ENCODE measurements around the gene ALB.

ALB gene

DNA sequence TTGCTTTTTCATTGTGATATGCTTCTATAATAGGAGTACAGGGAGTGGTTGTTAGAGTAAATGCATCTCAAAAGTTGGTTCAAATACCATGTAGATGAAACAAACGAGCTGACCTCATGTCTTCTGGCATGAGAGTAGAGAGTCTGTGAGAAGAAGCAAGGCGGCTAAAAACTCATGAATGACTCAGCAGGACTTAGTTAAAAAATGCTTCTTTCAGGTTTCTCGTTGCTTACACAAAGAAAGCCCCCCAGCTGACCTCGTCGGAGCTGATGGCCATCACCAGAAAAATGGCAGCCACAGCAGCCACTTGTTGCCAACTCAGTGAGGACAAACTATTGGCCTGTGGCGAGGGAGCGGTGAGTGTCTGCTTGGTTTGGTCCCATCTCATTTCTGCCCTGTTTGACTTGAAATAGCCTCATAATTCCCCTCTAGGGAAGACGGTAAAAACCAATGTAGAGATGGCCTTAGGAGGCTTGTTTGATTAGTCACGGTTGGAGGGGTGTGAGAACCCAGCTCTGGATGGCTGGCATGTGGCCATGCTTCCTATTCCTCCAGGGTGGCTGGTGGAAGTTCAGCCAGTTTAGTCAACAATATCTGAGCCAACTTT, 46.4 kb downstream of the ALB start:
- no peak for DNase-seq (ENCODE audit: low read depth in 1 of 2, low spot score in 1 of 2)

DNA sequence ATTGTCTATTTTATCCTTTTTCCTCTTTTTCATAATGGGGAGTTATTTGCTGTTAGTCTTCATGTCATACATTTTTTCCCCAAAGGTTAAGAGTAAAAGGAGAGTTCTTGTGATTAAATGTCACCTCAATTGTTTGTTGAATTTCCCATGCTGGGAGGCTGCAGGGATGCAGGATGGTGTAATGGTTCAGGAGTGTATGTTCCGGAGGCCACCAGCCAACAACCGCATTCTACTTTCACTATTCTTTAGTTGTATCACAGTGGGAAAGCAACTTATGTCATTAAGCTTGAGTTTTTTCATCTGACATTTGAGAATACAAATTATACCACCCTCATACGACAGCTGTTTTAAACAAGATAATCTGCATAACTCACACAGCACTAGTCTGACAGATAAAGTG, 47.3 kb downstream of the ALB start:
- no peak for DNase-seq (ENCODE audit: low read depth in 1 of 2, low spot score in 1 of 2)

DNA sequence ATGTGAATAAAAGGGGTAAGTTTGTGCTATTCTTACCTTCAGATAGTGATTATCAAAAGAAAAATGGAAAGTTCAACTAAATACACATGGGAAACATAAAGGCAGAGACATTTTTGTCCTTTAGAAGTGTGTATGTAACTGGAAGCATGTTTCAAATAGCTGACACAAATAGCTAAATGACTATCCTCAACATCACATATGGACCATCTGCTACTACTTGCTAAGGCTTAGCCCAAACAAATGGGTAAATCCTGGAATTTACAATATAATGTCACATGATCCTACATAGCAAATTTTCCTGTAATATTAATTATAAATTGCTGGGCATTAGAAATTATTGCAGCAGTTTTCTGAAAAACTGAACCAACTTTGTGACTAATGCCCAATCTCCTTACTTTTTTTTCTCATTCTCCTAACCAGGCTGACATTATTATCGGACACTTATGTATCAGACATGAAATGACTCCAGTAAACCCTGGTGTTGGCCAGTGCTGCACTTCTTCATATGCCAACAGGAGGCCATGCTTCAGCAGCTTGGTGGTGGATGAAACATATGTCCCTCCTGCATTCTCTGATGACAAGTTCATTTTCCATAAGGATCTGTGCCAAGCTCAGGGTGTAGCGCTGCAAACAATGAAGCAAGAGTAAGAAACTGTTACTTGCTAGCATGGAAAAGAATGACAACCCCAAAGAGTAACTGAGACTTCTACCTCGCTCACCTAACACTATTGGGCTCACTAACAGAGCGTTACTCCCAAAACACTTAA, 48.1 kb downstream of the ALB start:
- no peak for DNase-seq (ENCODE audit: low read depth in 1 of 2, low spot score in 1 of 2)

DNA sequence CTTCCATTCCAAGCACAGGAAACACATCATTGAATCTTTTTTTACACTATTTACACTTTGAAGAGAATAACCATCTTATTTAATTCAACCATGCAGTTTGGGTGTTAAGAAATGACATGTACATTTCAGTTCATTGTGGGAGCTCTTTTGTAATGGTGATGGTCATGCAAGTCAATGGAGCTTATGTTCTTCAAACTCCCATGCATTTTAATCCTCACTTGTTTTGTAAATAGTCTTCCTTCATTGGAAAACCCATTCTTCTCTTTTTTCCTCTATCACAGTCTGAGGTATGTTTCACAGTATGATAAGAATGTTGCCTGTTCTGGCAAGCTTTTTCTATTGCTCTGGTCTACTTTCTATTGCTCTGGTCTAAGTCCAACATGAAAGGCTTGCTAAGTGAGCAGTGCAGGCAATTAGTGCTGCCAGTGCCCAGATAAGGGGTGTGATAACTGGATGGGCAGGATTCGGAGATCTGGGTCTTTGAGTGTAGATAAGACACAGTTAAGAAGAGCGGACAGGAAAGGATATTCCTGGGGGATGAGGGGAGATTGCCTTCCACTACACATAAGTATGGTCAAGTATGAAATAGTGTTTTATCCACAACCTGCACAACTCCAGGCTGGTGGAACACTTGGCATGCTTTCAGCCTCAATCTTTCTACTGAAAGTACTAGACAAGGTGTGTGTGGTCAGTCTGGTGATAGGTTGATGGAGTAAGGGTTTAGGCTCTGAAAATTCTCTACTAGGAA, 49.0 kb downstream of the ALB start:
- no peak for DNase-seq (ENCODE audit: low read depth in 1 of 2, low spot score in 1 of 2)

DNA sequence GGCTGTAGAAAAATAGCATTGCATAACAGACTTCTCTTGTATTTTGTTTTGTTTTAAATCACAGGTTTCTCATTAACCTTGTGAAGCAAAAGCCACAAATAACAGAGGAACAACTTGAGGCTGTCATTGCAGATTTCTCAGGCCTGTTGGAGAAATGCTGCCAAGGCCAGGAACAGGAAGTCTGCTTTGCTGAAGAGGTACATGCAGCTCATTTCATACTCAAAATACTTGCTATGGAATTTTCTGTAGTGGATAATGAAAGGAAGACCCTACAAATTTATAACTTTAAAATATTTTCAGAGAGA, 49.6 kb downstream of the ALB start:
- DNase-seq (ENCODE audit: low read depth in 1 of 2, low spot score in 1 of 2) = no peak

DNA sequence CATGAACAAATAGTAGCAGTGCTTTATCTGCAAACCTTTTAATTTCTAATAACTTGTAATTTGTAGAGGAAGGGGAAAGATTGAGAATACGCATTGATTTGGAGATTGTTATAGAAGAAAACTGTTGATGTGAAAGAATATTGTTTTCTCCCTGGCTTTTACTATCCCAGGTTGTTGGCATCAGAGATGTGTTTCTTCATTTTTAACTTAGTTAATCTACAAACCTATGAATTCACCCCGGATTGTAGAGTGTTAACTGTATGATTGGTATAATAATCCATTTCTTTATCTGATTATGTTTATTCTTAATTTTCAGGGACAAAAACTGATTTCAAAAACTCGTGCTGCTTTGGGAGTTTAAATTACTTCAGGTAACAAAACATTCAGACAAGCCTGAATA, 50.8 kb downstream of the ALB start:
- no peak for DNase-seq (ENCODE audit: low read depth in 1 of 2, low spot score in 1 of 2)

DNA sequence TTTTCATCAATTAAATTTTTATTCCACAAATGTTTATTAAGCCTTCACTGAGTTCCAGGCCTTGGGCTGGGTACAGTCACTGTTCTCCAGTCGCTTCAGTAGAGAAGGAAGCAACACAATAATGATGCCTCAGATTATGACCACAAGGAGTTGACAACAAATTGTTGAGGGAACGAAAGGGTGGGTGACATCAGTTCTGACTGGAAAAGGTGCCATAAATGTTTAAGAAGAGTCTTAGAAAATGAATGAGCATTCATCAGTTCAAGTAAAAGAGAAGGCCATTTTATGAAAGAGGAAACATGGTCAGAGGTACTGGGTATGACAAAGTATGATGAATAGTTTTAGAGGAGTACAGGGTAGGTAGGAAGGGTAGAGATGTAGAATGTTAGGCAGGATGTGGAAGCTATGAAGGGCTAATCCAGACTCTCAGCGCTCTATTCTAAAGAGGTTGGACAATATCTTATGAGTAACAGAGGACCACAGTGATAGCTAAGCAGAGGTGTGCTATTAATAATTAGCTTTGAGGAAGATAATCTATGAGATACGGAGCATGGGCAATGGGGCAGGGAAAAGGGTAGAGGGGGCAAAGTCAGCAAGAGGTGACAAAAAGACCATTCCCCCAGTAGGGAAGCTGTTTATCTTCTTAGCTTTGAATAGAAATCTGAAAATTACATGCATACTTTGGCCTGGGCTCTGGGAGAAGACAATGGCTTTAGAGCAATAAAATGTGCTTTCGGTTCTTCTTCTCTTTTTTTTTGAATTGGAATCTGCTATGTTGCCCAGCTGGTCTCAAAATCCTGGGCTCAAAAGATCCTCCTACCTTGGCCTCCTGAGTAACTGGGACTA, 52.3 kb downstream of the ALB start:
- DNase-seq (ENCODE audit: low read depth in 1 of 2, low spot score in 1 of 2) = no peak

DNA sequence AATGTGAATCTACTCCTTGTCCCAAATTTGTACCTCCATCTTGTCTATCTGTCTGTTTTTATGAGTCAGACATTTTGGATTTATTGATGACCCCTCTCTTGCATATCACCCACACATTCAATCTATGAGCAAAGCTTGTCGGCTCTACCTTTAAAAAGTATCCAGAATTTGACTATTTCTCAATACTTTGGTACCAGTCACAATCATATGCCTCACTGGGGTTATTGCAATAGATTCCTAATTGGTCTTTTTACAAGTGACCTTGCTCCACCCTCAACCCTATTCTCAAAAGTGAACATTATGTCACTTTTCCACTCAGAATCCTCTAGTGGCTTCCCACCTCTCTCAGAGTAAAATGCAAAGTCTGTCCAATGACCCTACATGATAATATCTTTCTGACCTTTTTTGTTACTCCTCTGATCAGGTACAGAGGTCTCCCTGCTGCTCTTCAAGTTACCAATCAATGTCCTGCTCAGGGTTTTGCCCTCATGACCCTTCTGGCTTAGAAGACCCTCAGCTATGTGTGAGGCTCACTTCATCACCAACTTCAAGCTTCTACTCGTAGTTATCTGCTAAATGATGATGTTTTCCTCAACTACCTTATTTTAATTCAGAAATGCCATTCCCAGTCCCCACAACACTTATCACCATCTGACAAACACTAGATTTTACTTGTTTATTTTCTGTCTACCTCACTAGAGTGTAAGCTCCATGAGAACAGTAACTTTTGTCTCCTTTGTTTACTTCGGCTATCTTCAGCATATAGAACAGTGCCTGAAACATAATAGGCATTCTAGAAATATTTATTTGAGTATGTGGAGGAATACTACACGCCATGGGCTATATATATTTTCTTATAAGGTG, 54.3 kb downstream of the ALB start:
- no peak for DNase-seq (ENCODE audit: low read depth in 1 of 2, low spot score in 1 of 2)

DNA sequence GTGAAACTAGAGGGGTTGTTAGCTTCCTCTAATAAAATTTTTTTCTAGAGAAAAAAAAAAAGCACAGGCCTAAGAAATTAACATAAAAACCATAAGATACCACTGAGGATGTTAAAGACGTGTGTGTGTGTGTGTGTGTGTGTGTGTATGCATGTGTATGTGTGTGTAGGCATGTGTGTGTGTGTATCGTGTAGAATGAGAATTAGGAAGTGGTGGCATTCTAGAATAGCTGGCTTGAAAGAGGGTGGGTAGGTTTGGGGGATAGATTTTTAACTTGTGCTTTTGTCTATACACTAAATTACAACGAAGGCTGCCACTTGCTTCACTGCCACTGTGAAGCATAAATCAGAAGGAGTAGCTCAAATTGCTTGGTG, 54.9 kb downstream of the ALB start:
- no peak for DNase-seq (ENCODE audit: low read depth in 1 of 2, low spot score in 1 of 2)

DNA sequence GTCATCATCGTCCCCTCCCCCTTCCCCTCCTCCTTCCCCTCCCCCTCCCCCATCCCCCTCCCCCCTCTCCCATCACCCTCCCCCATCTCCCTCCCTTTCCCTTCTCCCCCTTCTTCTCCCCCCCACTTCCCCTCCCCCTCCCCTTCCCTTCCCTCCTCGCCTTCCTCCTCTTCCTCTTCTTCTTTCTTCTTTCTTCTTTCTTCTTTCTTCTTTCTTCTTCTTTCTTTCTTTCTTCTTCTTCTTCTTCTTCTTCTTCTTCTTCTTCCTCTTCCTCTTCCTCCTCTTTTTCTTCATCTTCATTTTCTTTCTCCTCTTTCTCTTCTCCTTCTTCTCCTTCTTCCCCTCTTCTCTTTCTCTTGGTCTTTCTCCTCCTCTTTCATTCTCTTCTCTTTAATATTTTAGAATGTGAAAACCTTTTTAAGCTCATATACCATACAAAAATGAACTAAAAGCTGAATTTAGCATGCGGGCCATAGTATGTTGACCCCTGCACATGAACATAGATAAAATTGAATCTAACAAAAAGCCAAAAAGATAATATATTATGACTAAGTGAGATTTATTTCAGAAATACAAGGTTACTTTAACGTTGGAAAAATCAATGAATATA, 56.9 kb downstream of the ALB start:
- no peak for DNase-seq (ENCODE audit: low read depth in 1 of 2, low spot score in 1 of 2)

DNA sequence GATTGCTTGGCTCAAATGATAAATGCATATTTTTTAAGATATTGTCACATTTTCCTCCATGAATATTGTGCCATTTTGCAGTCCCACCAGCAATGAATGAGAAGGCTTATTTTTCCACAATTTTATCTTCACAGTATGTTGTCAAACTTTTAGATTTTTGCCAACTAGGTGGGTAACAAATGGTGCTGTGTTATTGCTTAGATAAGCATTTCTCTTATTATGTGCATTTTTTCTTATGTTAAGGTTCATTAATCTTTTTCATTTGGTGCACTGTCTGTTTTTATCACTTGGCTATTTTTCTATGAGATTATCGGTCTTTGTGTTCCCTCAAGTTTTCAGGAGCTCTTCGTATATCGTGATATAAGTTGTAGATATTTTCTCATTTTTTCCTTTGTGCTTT, 64.1 kb downstream of the ALB start:
- no peak for DNase-seq (ENCODE audit: low read depth in 1 of 2, low spot score in 1 of 2)

DNA sequence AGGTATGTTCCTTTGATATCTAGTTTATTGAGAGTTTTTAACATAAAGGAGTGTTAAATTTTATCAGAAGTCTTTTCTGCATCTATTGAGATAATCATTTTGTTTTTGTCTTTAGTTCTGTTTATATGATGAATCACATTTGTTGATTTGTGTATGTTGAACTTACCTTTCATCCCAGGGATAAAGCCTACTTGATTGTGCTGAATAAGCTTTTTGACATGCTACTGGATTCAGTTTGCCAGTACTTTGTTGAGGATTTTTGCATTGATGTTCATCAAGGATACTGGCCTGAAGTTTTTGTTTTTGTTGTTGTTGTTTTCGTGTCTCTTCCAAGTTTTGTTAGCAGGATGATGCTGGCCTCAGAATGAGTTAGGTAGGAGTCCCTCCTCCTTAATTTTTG, 66.6 kb downstream of the ALB start:
- no peak for DNase-seq (ENCODE audit: low read depth in 1 of 2, low spot score in 1 of 2)
